Smooth muscle cell (in vitro differentiated cells): ENCODE measurements around the gene CUX1. TPM values are rescaled to one million over a fixed set of nuclear protein-coding genes. Genes with fewer than 3 reads are reported as not detected.
"Not testable (repeated sequence)": the region's sequence is repeated elsewhere in the genome, so short reads cannot be mapped to it uniquely, and the experiment has no call there.

Experiments
- DNase-seq: peaks from one replicate; lab custom pipeline; 2025; ENCODE audit not compliant: unreplicated experiment; lab: John Stamatoyannopoulos, UW
- H2AFZ ChIP-seq: fragments of 200-600 bp; sonication (generic); 2 replicates; pipeline ENCODE4 v1.6.0; 2016; ENCODE audit warnings: antibody characterized with exemption, low read depth, mild to moderate bottlenecking
- H3F3A ChIP-seq: fragments of 200-600 bp; sonication (generic); 2 replicates; pipeline ENCODE4 v1.6.0; 2017; ENCODE audit warnings: antibody characterized with exemption, low read depth
- H3K27ac ChIP-seq: fragments of 200-600 bp; sonication (generic); 2 replicates; pipeline ENCODE4 v1.5.1; 2016; ENCODE audit warnings: low read depth, mild to moderate bottlenecking
- H3K27me3 ChIP-seq: fragments of 200-600 bp; sonication (generic); 2 replicates; pipeline ENCODE4 v1.6.1; 2016; ENCODE audit warnings: low read depth, mild to moderate bottlenecking
- H3K36me3 ChIP-seq: fragments of 200-600 bp; sonication (generic); 2 replicates; pipeline ENCODE4 v1.5.1; 2016; ENCODE audit warnings: low read depth
- H3K4me1 ChIP-seq: fragments of 200-600 bp; sonication (generic); 2 replicates; pipeline ENCODE4 v1.5.1; 2016; ENCODE audit warnings: low read depth
- H3K4me2 ChIP-seq: fragments of 200-600 bp; sonication (generic); 2 replicates; pipeline ENCODE4 v1.6.0; 2016; ENCODE audit warnings: mild to moderate bottlenecking
- H3K4me3 ChIP-seq: fragments of 200-600 bp; sonication (generic); 2 replicates; pipeline ENCODE4 v1.5.1; 2016; ENCODE audit warnings: mild to moderate bottlenecking
- H3K79me2 ChIP-seq: fragments of 200-600 bp; sonication (generic); 2 replicates; pipeline ENCODE4 v1.6.0; 2016; ENCODE audit warnings: low read depth, mild to moderate bottlenecking
- H3K9ac ChIP-seq: fragments of 200-600 bp; sonication (generic); 2 replicates; pipeline ENCODE4 v1.6.0; 2016; ENCODE audit warnings: low read depth
- H3K9me3 ChIP-seq: fragments of 200-600 bp; sonication (generic); replicated peaks from 2 replicates; pipeline ENCODE4 v1.5.1; 2016; ENCODE audit warnings: low read depth
- H4K20me1 ChIP-seq: fragments of 200-600 bp; sonication (generic); 2 replicates; pipeline ENCODE4 v1.6.0; 2016; ENCODE audit warnings: low read depth
- CTCF ChIP-seq: fragments of 200-600 bp; sonication (generic); IDR thresholded peaks from 2 replicates; pipeline ENCODE4 v1.5.1; 2017; ENCODE audit warnings: borderline replicate concordance, mild to moderate bottlenecking, antibody characterized with exemption; ENCODE audit not compliant: insufficient read depth, poor library complexity, severe bottlenecking
- WGBS: methylation state at CpG from one replicate; pipeline ENCODE4 v1.1.7; 2016; ENCODE audit warnings: low lambda C conversion rate; 5-methylcytosine and 5-hydroxymethylcytosine counted together
- polyA plus RNA-seq: library from polyadenylated mRNA; unstranded; fragments of >200 nt; fragmentation: Nextera tagmentation; extraction: Ambion mirVana; gene quantifications from 2 replicates; pipeline ENCODE4 v1.2.1, GENCODE V29; 2016
- total RNA-seq: library from RNA; depleted of rRNA; stranded (reverse); fragments of >200 nt; gene quantifications from 2 replicates; pipeline ENCODE4 v1.2.3, GENCODE V29; 2014

Gene CUX1
- total and polyA plus RNA-seq, 2 experiments from 2014 or later, result 56.3 to 78.4 TPM

- 73% methylated on average over 14 of the region's 14 CpGs for WGBS
- H3K79me2 ChIP-seq, result peaks cover 62% of the 10 kb centered on the region
- H3K27me3 ChIP-seq, result no peaks in the 10 kb centered on the region
- peaks cover 25% of the 10 kb centered on the region for H3K4me1 ChIP-seq
- peak overlapping the region; percentile 76 for H3K27ac ChIP-seq
- H3K9me3 ChIP-seq, result no peaks in the 10 kb centered on the region
- H3K36me3 ChIP-seq, result no peaks in the 10 kb centered on the region
- no peak for DNase-seq
- H3K4me3 ChIP-seq, result no peak overlapping the region
- H3K4me2 ChIP-seq, result peak overlapping the region; percentile 66
- peaks cover 95% of the 10 kb centered on the region for H4K20me1 ChIP-seq
- H3F3A ChIP-seq, result peaks cover 24% of the 10 kb centered on the region
- peak overlapping the region; percentile 24 for H3K9ac ChIP-seq
- TF ChIP-seq CTCF, result no peak
- no peak overlapping the region for H2AFZ ChIP-seq
Observed at GRCh38 chr7:101985057-101985902, 167.9 kb downstream of the CUX1 start.

- Histone ChIP-seq H4K20me1 (peaks cover 95% of the 10 kb centered on the region), H3K4me1 (peaks cover 25% of the 10 kb centered on the region), H2AFZ (no peak overlapping the region), H3K9ac (peak overlapping the region; percentile 24), H3K9me3 (no peaks in the 10 kb centered on the region), H3K4me2 (peak overlapping the region; percentile 66), H3F3A (peaks cover 24% of the 10 kb centered on the region), H3K27me3 (no peaks in the 10 kb centered on the region), H3K27ac (peak overlapping the region; percentile 76), H3K4me3 (no peak overlapping the region), H3K79me2 (peaks cover 64% of the 10 kb centered on the region), H3K36me3 (no peaks in the 10 kb centered on the region)
- WGBS, result 35% methylated on average over 16 of the region's 16 CpGs
- DNase-seq, result no peak
- TF ChIP-seq CTCF, result no peak
Observed at GRCh38 chr7:101985903-101986734, 168.7 kb downstream of the CUX1 start.

- WGBS, result 77% methylated on average over 13 of the region's 13 CpGs
- Histone ChIP-seq H3K4me1 (peaks cover 25% of the 10 kb centered on the region), H3K36me3 (no peaks in the 10 kb centered on the region), H4K20me1 (peaks cover 96% of the 10 kb centered on the region), H3K27ac (peak overlapping the region; percentile 91), H3K4me3 (no peak overlapping the region), H3K79me2 (peaks cover 62% of the 10 kb centered on the region), H3K27me3 (no peaks in the 10 kb centered on the region), H3K9ac (no peak overlapping the region), H3F3A (peaks cover 24% of the 10 kb centered on the region), H2AFZ (no peak overlapping the region), H3K4me2 (peak overlapping the region; percentile 18), H3K9me3 (no peaks in the 10 kb centered on the region)
- TF ChIP-seq CTCF, result no peak
- no peak for DNase-seq
Observed at GRCh38 chr7:101987494-101987893, 170.1 kb downstream of the CUX1 start.

GRCh38 chr7:101988060-101988459 is 170.6 kb downstream of the CUX1 start:
- not testable (repeated sequence) for H3K9me3 ChIP-seq, DNase-seq, H2AFZ ChIP-seq, H3K4me3 ChIP-seq, H3K36me3 ChIP-seq, H3K27me3 ChIP-seq
- Histone ChIP-seq H3K27ac (peak overlapping the region; percentile 91), H4K20me1 (peaks cover 97% of the 10 kb centered on the region), H3K9ac (peak overlapping the region; percentile 54), H3K79me2 (peaks cover 62% of the 10 kb centered on the region), H3F3A (peaks cover 24% of the 10 kb centered on the region), H3K4me1 (peaks cover 25% of the 10 kb centered on the region), H3K4me2 (peak overlapping the region; percentile 55)
- 24% methylated on average over 10 of the region's 10 CpGs for WGBS
